CD4-positive, alpha-beta T cell treated with Interleukin-17A for 4 hours (primary cell): ENCODE results near the gene GLB1L3.
"Not testable (repeated sequence)": the region's sequence is repeated elsewhere in the genome, so short reads cannot be mapped to it uniquely, and the experiment has no call there.

ENCODE experiments used
- DNase-seq: peaks from one replicate; pipeline ENCODE4 v3.0.0-alpha.2; 2020; ENCODE audit warnings: mixed read lengths

Gene GLB1L3

GRCh38 chr11:134317103-134317502 is 40.9 kb downstream of the GLB1L3 start:
- no peak for DNase-seq

GRCh38 chr11:134321373-134321772 is 45.2 kb downstream of the GLB1L3 start:
- DNase-seq, result not testable (repeated sequence)

GRCh38 chr11:134322553-134322952 is 46.4 kb downstream of the GLB1L3 start:
- DNase-seq, result no peak

- DNase-seq, result no peak
These were observed 52.3 kb downstream of the GLB1L3 start for GRCh38 chr11:134328433-134328832.

GRCh38 chr11:134330611-134331353 is 54.6 kb downstream of the GLB1L3 start:
- no peak for DNase-seq

- peak; percentile 94 for DNase-seq
These were observed 55.4 kb downstream of the GLB1L3 start, which contains the start of gene GLB1L2 for GRCh38 chr11:134331354-134332188. Gene GLB1L2 (plus strand): TSS chr11:134331988. CDS start chr11:134332062, 74 bp downstream.

- peak; percentile 37 for DNase-seq
These were observed 56.0 kb downstream of the GLB1L3 start for GRCh38 chr11:134332189-134332631.

- DNase-seq, result no peak
These were observed 56.6 kb downstream of the GLB1L3 start for GRCh38 chr11:134332782-134333181.

GRCh38 chr11:134333312-134333711 is 57.1 kb downstream of the GLB1L3 start:
- no peak for DNase-seq

- DNase-seq, result no peak
These were observed 57.8 kb downstream of the GLB1L3 start for GRCh38 chr11:134333946-134334345.

- DNase-seq, result no peak
These were observed 58.8 kb downstream of the GLB1L3 start for GRCh38 chr11:134334796-134335571.

- DNase-seq, result no peak
These were observed 60.9 kb downstream of the GLB1L3 start for GRCh38 chr11:134337051-134337450.

- no peak for DNase-seq
These were observed 61.9 kb downstream of the GLB1L3 start for GRCh38 chr11:134338068-134338467.

- DNase-seq, result no peak
These were observed 62.5 kb downstream of the GLB1L3 start for GRCh38 chr11:134338654-134339053.

- DNase-seq, result no peak
These were observed 63.6 kb downstream of the GLB1L3 start for GRCh38 chr11:134339756-134340155.

- no peak for DNase-seq
These were observed 64.3 kb downstream of the GLB1L3 start for GRCh38 chr11:134340354-134340964.

GRCh38 chr11:134341805-134342571 is 65.8 kb downstream of the GLB1L3 start:
- DNase-seq, result no peak

- DNase-seq, result no peak
These were observed 66.6 kb downstream of the GLB1L3 start for GRCh38 chr11:134342572-134343340.

- DNase-seq, result no peak
These were observed 67.5 kb downstream of the GLB1L3 start for GRCh38 chr11:134343646-134344045.

GRCh38 chr11:134344497-134345236 is 68.5 kb downstream of the GLB1L3 start:
- DNase-seq, result not testable (repeated sequence)
